ENCODE data around the gene TNNT3.

GRCh38 chr11:1888811-1889210 lies 30.7 kb upstream of the TNNT3 start:
- TF ChIP-seq CTCF (IDR thresholded peaks at IDR 0.05) (no peak), POLR2A (IDR thresholded peaks at IDR 0.05) (no peak)

All from uterus (tissue), 2 donors.